KMS-11 (cell line): ENCODE results near the gene PDE3A.

Source experiments
- H2AFZ ChIP-seq: fragments of 200-600 bp; sonication (generic); 2 replicates; pipeline ENCODE4 v1.6.1; 2016; ENCODE audit warnings: antibody characterized with exemption, mixed run types, low read depth
- H3K27ac ChIP-seq: fragments of 200-600 bp; sonication (generic); 2 replicates; pipeline ENCODE4 v1.6.1; 2016; ENCODE audit warnings: mild to moderate bottlenecking, mixed run types
- H3K27me3 ChIP-seq: fragments of 200-600 bp; sonication (generic); 2 replicates; pipeline ENCODE4 v1.6.1; 2017; ENCODE audit warnings: mild to moderate bottlenecking, low read depth, mixed run types, moderate library complexity; ENCODE audit not compliant: insufficient read depth
- H3K36me3 ChIP-seq: fragments of 200-600 bp; sonication (generic); 2 replicates; pipeline ENCODE4 v1.6.1; 2017; ENCODE audit warnings: mild to moderate bottlenecking, mixed run types; ENCODE audit not compliant: insufficient read depth
- H3K4me1 ChIP-seq: fragments of 200-600 bp; sonication (generic); 2 replicates; pipeline ENCODE4 v1.6.1; 2016; ENCODE audit warnings: mild to moderate bottlenecking, low read depth, mixed run types; ENCODE audit not compliant: poor library complexity, severe bottlenecking
- H3K4me2 ChIP-seq: fragments of 200-600 bp; sonication (generic); 2 replicates; pipeline ENCODE4 v1.7.0; 2016; ENCODE audit warnings: mild to moderate bottlenecking, mixed run types
- H3K4me3 ChIP-seq: fragments of 200-600 bp; sonication (generic); IDR thresholded peaks from 2 replicates; pipeline ENCODE4 v1.6.1; 2017; ENCODE audit warnings: low read depth, low read length, mixed read lengths; ENCODE audit not compliant: insufficient read depth
- H3K79me2 ChIP-seq: fragments of 200-600 bp; sonication (generic); 2 replicates; pipeline ENCODE4 v1.6.1; 2016; ENCODE audit warnings: low read depth, mixed run types; ENCODE audit not compliant: insufficient read depth
- H3K9ac ChIP-seq: fragments of 200-600 bp; sonication (generic); 2 replicates; pipeline ENCODE4 v1.6.1; 2016; ENCODE audit warnings: mild to moderate bottlenecking, mixed run types
- H4K20me1 ChIP-seq: fragments of 200-600 bp; sonication (generic); 2 replicates; pipeline ENCODE4 v1.6.1; 2016; ENCODE audit warnings: mild to moderate bottlenecking, mixed run types; ENCODE audit not compliant: insufficient read depth
- CTCF ChIP-seq: fragments of 200-600 bp; sonication (generic); conservative IDR thresholded peaks from 2 replicates; pipeline ENCODE4 v1.6.1; 2017; ENCODE audit warnings: low read depth, mild to moderate bottlenecking, antibody characterized with exemption, low read length, moderate library complexity, mixed read lengths

PDE3A gene

DNA sequence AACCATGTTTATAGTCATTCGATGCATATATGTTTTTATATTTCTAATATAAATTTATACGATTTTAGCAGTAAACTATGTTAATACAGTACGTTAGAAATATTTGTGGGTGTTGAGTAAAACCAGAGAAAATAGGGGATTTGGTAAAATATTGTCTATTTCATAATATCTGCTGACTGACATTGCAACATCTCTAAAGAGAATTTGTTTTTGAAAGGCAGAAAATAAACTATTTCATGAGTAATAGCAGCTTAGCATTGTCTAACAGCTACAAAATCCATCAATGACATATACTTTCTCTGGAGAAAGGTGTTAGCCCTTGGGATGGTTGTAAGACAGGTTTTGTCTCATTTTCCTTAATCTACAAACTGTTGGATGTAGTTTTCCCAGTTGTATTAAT is 144.9 kb downstream of the PDE3A start:
- no peaks in the 10 kb centered on the region for H3K79me2 ChIP-seq
- TF ChIP-seq CTCF = no peak
- H3K4me2 ChIP-seq = no peak overlapping the region
- no peaks in the 10 kb centered on the region for H3K27me3 ChIP-seq
- no peak overlapping the region for H3K4me3 ChIP-seq
- no peak overlapping the region for H2AFZ ChIP-seq
- no peak overlapping the region for H3K27ac ChIP-seq
- H3K4me1 ChIP-seq = no peaks in the 10 kb centered on the region
- no peaks in the 10 kb centered on the region for H4K20me1 ChIP-seq
- H3K9ac ChIP-seq = no peak overlapping the region
- H3K36me3 ChIP-seq = no peaks in the 10 kb centered on the region

DNA sequence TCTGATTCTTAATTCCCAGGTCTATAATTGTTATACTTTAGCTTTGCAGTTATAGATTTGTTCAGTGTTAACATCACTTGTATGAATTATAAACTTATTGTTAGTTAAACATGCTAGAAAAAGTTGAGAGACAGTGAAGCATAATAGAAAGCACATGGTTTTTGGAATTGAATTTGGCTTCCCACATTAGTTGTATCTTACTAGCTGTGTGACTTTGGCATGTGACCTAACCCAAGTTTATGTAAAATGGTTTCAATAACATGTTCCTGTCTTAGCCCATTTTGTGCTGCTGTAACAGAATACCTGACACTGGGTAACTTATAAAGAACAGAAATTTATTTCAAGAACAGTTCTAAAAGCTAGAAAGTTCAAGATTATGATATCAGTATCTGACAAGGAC is 146.3 kb downstream of the PDE3A start:
- H3K79me2 ChIP-seq = no peaks in the 10 kb centered on the region
- H4K20me1 ChIP-seq = no peaks in the 10 kb centered on the region
- H3K9ac ChIP-seq = no peak overlapping the region
- no peaks in the 10 kb centered on the region for H3K36me3 ChIP-seq
- no peak overlapping the region for H3K4me2 ChIP-seq
- no peak overlapping the region for H3K4me3 ChIP-seq
- no peaks in the 10 kb centered on the region for H3K4me1 ChIP-seq
- H2AFZ ChIP-seq = no peak overlapping the region
- H3K27ac ChIP-seq = no peak overlapping the region
- no peak for TF ChIP-seq CTCF
- H3K27me3 ChIP-seq = no peaks in the 10 kb centered on the region

GRCh38 chr12:20520532-20520931 is 152.2 kb downstream of the PDE3A start:
- no peak overlapping the region for H2AFZ ChIP-seq
- no peaks in the 10 kb centered on the region for H3K27me3 ChIP-seq
- no peak for TF ChIP-seq CTCF
- H3K27ac ChIP-seq = no peak overlapping the region
- H3K36me3 ChIP-seq = no peaks in the 10 kb centered on the region
- no peak overlapping the region for H3K4me3 ChIP-seq
- H3K4me1 ChIP-seq = no peaks in the 10 kb centered on the region
- no peaks in the 10 kb centered on the region for H3K79me2 ChIP-seq
- no peaks in the 10 kb centered on the region for H4K20me1 ChIP-seq
- H3K9ac ChIP-seq = no peak overlapping the region
- H3K4me2 ChIP-seq = no peak overlapping the region

DNA sequence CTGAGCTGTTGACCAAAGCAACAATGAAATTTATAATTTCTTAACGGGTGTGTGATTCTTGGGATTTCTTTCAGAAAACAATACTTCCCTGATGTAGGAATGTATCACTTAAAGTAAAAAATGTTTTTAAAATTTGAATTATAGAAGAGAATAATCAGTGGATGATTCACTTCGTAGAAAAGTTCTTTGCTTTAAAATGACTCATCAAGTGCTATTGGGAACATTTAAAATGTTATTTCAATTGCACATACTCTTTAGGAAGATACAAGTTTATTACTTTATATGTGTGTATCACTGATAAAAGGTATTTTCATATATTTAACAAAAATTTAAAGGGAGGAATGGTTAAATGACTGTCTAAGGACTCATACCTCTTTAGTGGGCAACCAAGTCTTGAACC is 155.3 kb downstream of the PDE3A start:
- no peaks in the 10 kb centered on the region for H3K4me1 ChIP-seq
- no peak overlapping the region for H3K4me2 ChIP-seq
- H3K27me3 ChIP-seq = no peaks in the 10 kb centered on the region
- H3K36me3 ChIP-seq = no peaks in the 10 kb centered on the region
- H3K27ac ChIP-seq = no peak overlapping the region
- no peaks in the 10 kb centered on the region for H4K20me1 ChIP-seq
- no peak overlapping the region for H3K4me3 ChIP-seq
- H3K9ac ChIP-seq = no peak overlapping the region
- no peak overlapping the region for H2AFZ ChIP-seq
- H3K79me2 ChIP-seq = no peaks in the 10 kb centered on the region
- no peak for TF ChIP-seq CTCF

DNA sequence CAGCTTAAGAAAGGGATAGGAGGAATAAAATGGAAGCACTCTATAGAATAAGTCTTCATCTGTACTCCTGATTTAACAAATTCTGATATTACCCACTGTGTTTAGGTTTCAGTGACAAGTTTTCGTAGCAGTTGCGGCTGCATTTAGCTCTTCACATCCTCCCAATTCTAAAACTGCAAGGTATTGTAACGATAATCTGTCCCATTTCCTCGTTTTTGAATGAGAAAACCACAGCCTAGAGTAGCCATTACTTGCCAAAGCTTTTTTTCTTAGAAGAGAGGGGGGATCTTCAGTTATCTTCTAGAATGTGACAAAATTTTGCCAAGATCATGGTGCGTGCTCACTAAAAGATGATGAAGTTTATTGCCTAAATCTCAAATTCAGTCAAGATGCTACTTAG is 155.8 kb downstream of the PDE3A start:
- Histone ChIP-seq H4K20me1 (no peaks in the 10 kb centered on the region), H2AFZ (no peak overlapping the region), H3K27ac (no peak overlapping the region), H3K79me2 (no peaks in the 10 kb centered on the region), H3K4me3 (no peak overlapping the region), H3K36me3 (no peaks in the 10 kb centered on the region), H3K27me3 (no peaks in the 10 kb centered on the region), H3K9ac (no peak overlapping the region), H3K4me1 (no peaks in the 10 kb centered on the region), H3K4me2 (no peak overlapping the region)
- TF ChIP-seq CTCF = no peak
